HCT116 (cell line): ENCODE measurements around the gene TNFRSF25. TPM values are rescaled to one million over a fixed set of nuclear protein-coding genes. Genes with fewer than 3 reads are reported as not detected.

Experiments used
- ATAC-seq: fragments of 200-7000 bp; cut with Tn5 transposase; 2 replicates; pipeline ENCODE4 v1.9.1; 2020; ENCODE audit warnings: mild to moderate bottlenecking, moderate library complexity
- BruUV-seq: library from RNA; stranded (reverse); fragments of 400-500 nt; replicated peaks from 2 replicates; lab custom pipeline; 2021; lab: Mats Ljungman, UMichigan
- CTCF ChIA-PET: fragments of 300-600 bp; sonication (Branson Sonifier 250); formaldehyde crosslinking; loops from one replicate; lab custom pipeline; 2021; ENCODE audit warnings: antibody characterized with exemption; lab: Charles Lee
- POLR2A ChIA-PET: fragments of 300-600, 350-600 bp; sonication (Branson Sonifier 250); formaldehyde crosslinking; loops from one replicate; lab custom pipeline; 2021; ENCODE audit warnings: antibody characterized with exemption; lab: Charles Lee
- RAD21 ChIA-PET, 2 experiments: fragments of 300-600 bp; sonication (Branson Sonifier 250); formaldehyde crosslinking; loops; one replicate each; lab custom pipeline; 2023; ENCODE audit warnings: low total read pairs in 2 of 2; ENCODE audit not compliant: uncharacterized antibody in 2 of 2, unreplicated experiment in 2 of 2, low non-redundant PET in 1 of 2; lab: Charles Lee
- DNase-seq: peaks from one replicate; pipeline ENCODE4 v3.0.0-alpha.2; 2010; ENCODE audit warnings: low read depth, low spot score
- H2AFZ ChIP-seq: fragments of 200-600 bp; shearing (Covaris generic), sonication (generic); 2 replicates; pipeline ENCODE4 v1.6.1; 2017; ENCODE audit warnings: low read depth, mixed run types, mixed read lengths, antibody characterized with exemption, low read length; ENCODE audit not compliant: poor library complexity, severe bottlenecking
- H3K27ac ChIP-seq: 2 replicates; pipeline ENCODE4 v1.5.1; 2012; ENCODE audit warnings: low read depth, low read length
- H3K27me3 ChIP-seq: fragments of 200-600 bp; sonication (generic); 2 replicates; pipeline ENCODE4 v1.6.1; 2016; ENCODE audit warnings: mixed run types, low read length, mixed read lengths; ENCODE audit not compliant: insufficient read depth
- H3K36me3 ChIP-seq, 2 experiments: fragments of 200-500 bp in 1 of 2; fragments of 200-600 bp in 1 of 2; sonication (Bioruptor generic) in 1 of 2; sonication (generic) in 1 of 2; 2 replicates each; pipeline versions ENCODE4 v1.5.1 to v1.6.1; 2014 to 2016; ENCODE audit warnings: low read length in 2 of 2, inconsistent platforms in 1 of 2, mixed read lengths in 1 of 2, mixed run types in 1 of 2; ENCODE audit not compliant: insufficient read depth in 2 of 2, control insufficient read depth in 1 of 2
- H3K4me1 ChIP-seq, 2 experiments: fragments of 200-600 bp in 1 of 2; sonication (generic) in 1 of 2; 2 replicates each; pipeline versions ENCODE4 v1.5.1 to v1.6.1; 2012 to 2017; ENCODE audit warnings: low read length in 2 of 2, inconsistent platforms in 1 of 2, mild to moderate bottlenecking in 1 of 2, mixed read lengths in 1 of 2, mixed run types in 1 of 2, moderate library complexity in 1 of 2; ENCODE audit not compliant: insufficient read depth in 2 of 2, control insufficient read depth in 1 of 2
- H3K4me2 ChIP-seq: fragments of 200-600 bp; sonication (generic); 2 replicates; pipeline ENCODE4 v1.6.1; 2017; ENCODE audit warnings: mixed run types, low read length, mixed read lengths
- H3K4me3 ChIP-seq, 2 experiments: fragments of 200-600 bp in 1 of 2; sonication (generic) in 1 of 2; replicated peaks in 1 of 2; 2 replicates each; pipeline ENCODE4 v1.5.1; 2011 to 2016; ENCODE audit warnings: low read length in 2 of 2, control low read depth in 1 of 2, low read depth in 1 of 2, mild to moderate bottlenecking in 1 of 2, mixed read lengths in 1 of 2, mixed run types in 1 of 2
- H3K79me2 ChIP-seq: fragments of 200-600 bp; sonication (generic); 2 replicates; pipeline ENCODE4 v1.6.1; 2017; ENCODE audit warnings: mild to moderate bottlenecking, mixed run types, low read length, moderate library complexity, mixed read lengths; ENCODE audit not compliant: insufficient read depth
- H3K9ac ChIP-seq: fragments of 200-600 bp; sonication (generic); 2 replicates; pipeline ENCODE4 v1.6.1; 2016; ENCODE audit warnings: low read length, mixed read lengths
- H3K9me2 ChIP-seq: fragments of 200-600 bp; sonication (generic), shearing (Covaris generic); 2 replicates; pipeline ENCODE4 v1.6.1; 2017; ENCODE audit warnings: mixed run types, mild to moderate bottlenecking, moderate library complexity; ENCODE audit not compliant: insufficient read depth
- H3K9me3 ChIP-seq, 2 experiments: fragments of 200-500 bp in 1 of 2; fragments of 200-600 bp in 1 of 2; sonication (Bioruptor generic) in 1 of 2; sonication (generic) in 1 of 2; 2 replicates each; pipeline ENCODE4 v1.6.1; 2014 to 2017; ENCODE audit warnings: low read length in 2 of 2, mixed read lengths in 2 of 2, inconsistent platforms in 1 of 2, low read depth in 1 of 2, mild to moderate bottlenecking in 1 of 2, mixed run types in 1 of 2, moderate library complexity in 1 of 2; ENCODE audit not compliant: control insufficient read depth in 1 of 2, insufficient read depth in 1 of 2
- H4K20me1 ChIP-seq: fragments of 200-600 bp; sonication (generic), shearing (Covaris generic); 2 replicates; pipeline ENCODE4 v1.6.1; 2017; ENCODE audit warnings: mixed run types, mild to moderate bottlenecking, moderate library complexity; ENCODE audit not compliant: insufficient read depth
- ATF3 ChIP-seq: IDR thresholded peaks from 2 replicates; pipeline ENCODE4 v1.6.1; 2012
- CEBPB ChIP-seq: IDR thresholded peaks from 2 replicates; pipeline ENCODE4 v1.6.1; 2012; ENCODE audit warnings: low read depth
- ELF1 ChIP-seq: IDR thresholded peaks from 2 replicates; pipeline ENCODE4 v1.6.1; 2012; ENCODE audit warnings: low read depth, borderline replicate concordance
- EZH2 ChIP-seq: fragments of 200-600 bp; sonication (generic); IDR thresholded peaks from 2 replicates; pipeline ENCODE4 v1.6.1; 2017; ENCODE audit warnings: antibody characterized with exemption, mixed run types
- JUND ChIP-seq: IDR thresholded peaks from 2 replicates; pipeline ENCODE4 v1.6.1; 2012
- MAX ChIP-seq: IDR thresholded peaks from 2 replicates; pipeline ENCODE4 v1.6.1; 2012
- POLR2A ChIP-seq: IDR thresholded peaks from 2 replicates; pipeline ENCODE4 v1.7.0; 2011; ENCODE audit warnings: borderline replicate concordance; ENCODE audit not compliant: insufficient read depth, insufficient read length; ENCODE audit errors: extremely low read depth
- POLR2AphosphoS5 ChIP-seq: IDR thresholded peaks from 2 replicates; pipeline ENCODE4 v1.6.1; 2011; ENCODE audit warnings: mild to moderate bottlenecking, low read depth, low read length, moderate library complexity
- RAD21 ChIP-seq: IDR thresholded peaks from 2 replicates; pipeline ENCODE4 v1.6.1; 2012; ENCODE audit warnings: low read depth, mild to moderate bottlenecking
- SP1 ChIP-seq: IDR thresholded peaks from 2 replicates; pipeline ENCODE4 v1.6.1; 2012; ENCODE audit warnings: low read depth
- TCF7L2 ChIP-seq: IDR thresholded peaks from 2 replicates; pipeline ENCODE4 v1.7.0; 2011; ENCODE audit warnings: borderline replicate concordance, inconsistent platforms; ENCODE audit not compliant: insufficient read depth, insufficient read length; ENCODE audit errors: extremely low read depth
- ZBTB33 ChIP-seq: IDR thresholded peaks from 2 replicates; pipeline ENCODE4 v1.6.1; 2011; ENCODE audit warnings: mild to moderate bottlenecking, low read length, moderate library complexity; ENCODE audit not compliant: insufficient replicate concordance; ENCODE audit errors: extremely low read depth
- ZFX ChIP-seq: fragments of 450-650 bp; IDR thresholded peaks from 2 replicates; pipeline ENCODE4 v1.6.1; 2017
- intact Hi-C: fragments of 100-400 bp; cut with micrococcal nuclease; formaldehyde crosslinking; loops from 2 replicates; pipeline ENCODE4 v1.10.0; 2022
- total RNA-seq: library from RNA; stranded (reverse); gene quantifications from one replicate; pipeline ENCODE4 v1.2.1, GENCODE V29; 2021; ENCODE audit not compliant: unreplicated experiment

Gene TNFRSF25
- total RNA-seq, 1 experiment from 2014 or later = 27.5 TPM

- TF ChIP-seq TCF7L2 (no peak), ELF1 (no peak), EZH2 (no peak)
Observed at GRCh38 chr1:6497867-6498575, 32.0 kb upstream of the TNFRSF25 start (continued).

GRCh38 chr1:6497215-6497866 lies 31.4 kb upstream of the TNFRSF25 start:
- H3K9ac ChIP-seq = peak overlapping the region; percentile 61

More at GRCh38 chr1:6497215-6497866, 31.4 kb upstream of the TNFRSF25 start:
- H3K4me3 ChIP-seq = peak overlapping the region; percentile 61 to 72
- TF ChIP-seq POLR2A (no peak), POLR2AphosphoS5 (peak; percentile 52), RAD21 (no peak), ZBTB33 (no peak), CEBPB (no peak), ATF3 (no peak), JUND (no peak), MAX (no peak), ZFX (0 out of 2 replicates have a peak, but pooled peaks have one; percentile 14), SP1 (no peak)
- TF ChIP-seq, all 23 proteins: peak for 2
- ATAC-seq = peak; percentile 84
- ChIA-PET POLR2A (no interaction called here), RAD21 (no interaction called here), CTCF (no interaction called here)
- peak overlapping the region; percentile 96 for H3K4me2 ChIP-seq
- no peaks in the 10 kb centered on the region for H3K36me3 ChIP-seq
- peak overlapping the region; percentile 44; the same call in 1 of the 2 replicates for H3K27ac ChIP-seq
- H3K79me2 ChIP-seq = no peaks in the 10 kb centered on the region
- H3K4me1 ChIP-seq = peaks cover 18 to 47% of the 10 kb centered on the region in 2 experiments
- BruUV-seq = no TSS peak
- H3K9me2 ChIP-seq = no peaks in the 10 kb centered on the region
- DNase-seq = no peak
- intact Hi-C loops = no loop called here
- no peaks in the 10 kb centered on the region for H4K20me1 ChIP-seq
- H3K27me3 ChIP-seq = no peaks in the 10 kb centered on the region
- H2AFZ ChIP-seq = no peak overlapping the region
- H3K9me3 ChIP-seq = no peaks in the 10 kb centered on the region
